ENCODE measurements around the gene ARL4C.

DNA sequence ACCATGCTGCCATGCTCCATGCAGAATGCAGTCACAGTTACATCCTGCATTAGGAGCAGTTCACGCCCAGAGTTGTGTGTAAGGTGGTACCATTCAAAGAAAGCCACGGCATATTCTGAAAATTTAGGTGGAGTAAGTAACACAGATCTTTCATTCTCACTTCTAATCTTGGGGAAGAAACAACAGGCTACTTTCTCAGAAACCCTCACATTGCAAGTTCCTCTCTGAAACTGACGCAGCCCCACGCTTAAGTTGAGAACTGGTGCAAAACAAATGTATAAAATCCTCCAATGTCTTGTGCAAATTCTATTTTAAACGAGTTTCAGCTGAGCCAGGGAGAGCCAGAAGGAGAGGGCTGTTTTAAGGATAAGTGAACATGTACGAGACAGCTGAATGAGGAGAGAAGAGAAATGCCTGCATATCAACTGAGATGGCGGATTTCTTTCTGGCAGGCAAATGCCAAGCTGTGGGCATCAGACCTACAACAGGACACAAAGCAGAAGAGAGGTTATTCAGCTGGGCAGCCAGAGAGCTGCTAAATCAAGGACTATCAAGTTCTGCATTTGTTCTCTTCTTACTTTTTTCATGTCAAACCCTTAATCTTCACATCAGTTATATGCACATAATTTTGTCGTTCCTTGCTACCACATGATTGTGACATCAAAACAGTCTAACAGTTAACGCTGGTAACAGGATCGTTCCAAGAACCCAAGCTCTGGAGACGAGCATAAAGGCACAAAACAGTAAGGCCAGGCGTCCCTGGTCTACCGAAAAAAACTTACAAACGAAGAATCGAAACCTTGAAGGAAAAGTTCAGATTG is 6.4 kb downstream of the ARL4C start:
- TF ChIP-seq, protein P1, sequence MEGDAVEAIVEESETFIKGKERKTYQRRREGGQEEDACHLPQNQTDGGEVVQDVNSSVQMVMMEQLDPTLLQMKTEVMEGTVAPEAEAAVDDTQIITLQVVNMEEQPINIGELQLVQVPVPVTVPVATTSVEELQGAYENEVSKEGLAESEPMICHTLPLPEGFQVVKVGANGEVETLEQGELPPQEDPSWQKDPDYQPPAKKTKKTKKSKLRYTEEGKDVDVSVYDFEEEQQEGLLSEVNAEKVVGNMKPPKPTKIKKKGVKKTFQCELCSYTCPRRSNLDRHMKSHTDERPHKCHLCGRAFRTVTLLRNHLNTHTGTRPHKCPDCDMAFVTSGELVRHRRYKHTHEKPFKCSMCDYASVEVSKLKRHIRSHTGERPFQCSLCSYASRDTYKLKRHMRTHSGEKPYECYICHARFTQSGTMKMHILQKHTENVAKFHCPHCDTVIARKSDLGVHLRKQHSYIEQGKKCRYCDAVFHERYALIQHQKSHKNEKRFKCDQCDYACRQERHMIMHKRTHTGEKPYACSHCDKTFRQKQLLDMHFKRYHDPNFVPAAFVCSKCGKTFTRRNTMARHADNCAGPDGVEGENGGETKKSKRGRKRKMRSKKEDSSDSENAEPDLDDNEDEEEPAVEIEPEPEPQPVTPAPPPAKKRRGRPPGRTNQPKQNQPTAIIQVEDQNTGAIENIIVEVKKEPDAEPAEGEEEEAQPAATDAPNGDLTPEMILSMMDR (IDR thresholded peaks at IDR 0.05): no peak
- no peak for TF ChIP-seq POLR2A (IDR thresholded peaks at IDR 0.05)

Measured in adrenal gland (tissue), 5 donors.